HG03354 (cell line): ENCODE results near the gene SPPL3.

Source experiments
- ATAC-seq: cut with Tn5 transposase; IDR thresholded peaks from one replicate; pipeline ENCODE4 v1.9.1; 2021; ENCODE audit warnings: mild to moderate bottlenecking; ENCODE audit not compliant: unreplicated experiment, poor library complexity, severe bottlenecking

The SPPL3 gene

DNA sequence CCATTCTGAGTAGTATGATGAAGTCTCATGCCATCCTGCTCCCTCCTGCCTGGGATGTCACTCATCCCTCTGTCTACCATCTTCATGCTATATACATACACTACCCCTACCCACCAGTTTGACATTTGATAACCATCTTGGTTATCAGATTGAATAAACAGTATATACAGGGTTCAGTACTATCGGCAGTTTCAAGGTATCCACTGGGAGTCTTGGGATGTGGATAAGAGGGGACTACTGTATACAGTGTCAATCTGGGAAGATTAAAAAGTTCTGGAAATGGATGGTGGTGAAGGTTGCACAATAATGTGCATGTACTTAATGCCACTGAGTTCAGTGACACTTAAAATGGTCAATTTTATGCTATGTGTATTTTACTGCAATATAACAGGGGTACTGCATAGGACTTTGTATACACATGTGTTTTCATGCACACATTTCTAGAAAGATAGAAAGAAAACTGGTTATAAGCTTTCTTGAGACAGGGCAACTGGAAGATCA lies 22.1 kb downstream of the SPPL3 start:
- no peak for ATAC-seq

- no peak for ATAC-seq
Observed at GRCh38 chr12:120879718-120880300, 24.3 kb downstream of the SPPL3 start.

DNA sequence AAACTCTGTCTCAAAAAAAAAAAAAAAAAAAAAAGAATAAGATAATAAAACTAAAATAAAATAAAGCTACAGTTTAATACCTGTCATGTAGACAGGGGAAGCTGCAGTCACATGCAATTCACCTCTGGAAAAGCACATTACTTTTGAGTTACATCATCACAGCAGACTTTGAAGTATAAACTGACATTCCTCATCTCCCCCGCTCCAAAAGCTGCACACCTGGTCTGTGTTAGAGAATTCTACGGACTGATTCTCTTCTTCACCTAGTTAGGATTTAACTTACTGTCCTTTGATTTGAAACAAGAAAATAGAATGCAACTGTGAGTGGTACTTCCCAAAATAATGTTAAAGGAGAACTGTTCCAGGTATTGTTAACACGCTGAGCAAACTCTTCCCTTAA lies 25.1 kb downstream of the SPPL3 start:
- ATAC-seq = no peak

DNA sequence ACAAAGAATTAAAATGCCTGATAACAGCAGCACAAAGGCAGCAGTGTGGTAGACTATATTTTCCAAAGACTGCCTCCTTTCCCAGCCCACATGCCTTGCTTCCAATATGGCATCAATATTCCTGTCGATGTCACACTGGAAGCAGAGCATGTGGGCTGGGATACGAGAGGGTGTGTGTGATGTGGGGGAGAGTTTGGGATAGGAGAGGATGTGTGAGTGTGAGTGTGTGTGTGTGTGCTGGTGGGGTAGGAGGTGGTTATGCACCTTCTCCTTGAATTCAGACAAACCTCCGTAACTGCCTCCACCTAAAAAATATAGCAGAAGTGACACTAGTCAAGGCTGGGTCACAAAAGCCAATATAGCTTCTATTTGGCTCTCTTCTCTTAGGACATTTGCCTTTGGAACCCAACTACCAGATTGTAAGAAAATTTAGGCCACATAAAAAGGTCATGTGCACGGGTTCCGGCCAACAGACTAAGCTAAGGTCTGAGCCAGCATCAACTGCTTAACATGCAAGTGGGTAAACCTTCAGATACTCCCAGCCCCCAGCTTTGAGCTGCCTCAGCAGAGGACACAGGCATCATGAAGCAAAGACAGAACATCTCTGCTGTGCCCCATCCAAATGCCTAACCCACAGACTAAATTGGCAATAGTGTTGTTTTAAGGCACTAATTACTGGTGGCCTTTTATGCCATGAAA lies 29.5 kb downstream of the SPPL3 start:
- ATAC-seq = no peak

DNA sequence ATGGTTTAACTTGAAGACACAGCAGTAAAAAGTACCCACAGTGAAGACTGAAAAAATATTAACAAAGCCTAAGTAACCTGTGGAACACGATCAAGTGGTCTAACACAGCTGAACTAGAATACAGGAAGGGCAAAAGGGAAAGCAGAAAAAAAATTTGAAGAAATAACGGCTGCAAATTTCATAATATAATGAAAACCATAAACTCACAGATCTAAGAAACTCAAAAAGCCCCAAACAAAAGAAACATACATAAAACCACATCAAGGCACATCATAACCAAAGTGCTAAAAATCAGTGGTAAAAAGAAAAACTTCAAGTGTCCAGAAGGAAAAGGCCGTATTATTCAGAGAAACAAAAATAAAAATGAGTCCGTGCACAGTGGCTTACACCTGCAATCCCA lies 30.9 kb downstream of the SPPL3 start:
- no peak for ATAC-seq

DNA sequence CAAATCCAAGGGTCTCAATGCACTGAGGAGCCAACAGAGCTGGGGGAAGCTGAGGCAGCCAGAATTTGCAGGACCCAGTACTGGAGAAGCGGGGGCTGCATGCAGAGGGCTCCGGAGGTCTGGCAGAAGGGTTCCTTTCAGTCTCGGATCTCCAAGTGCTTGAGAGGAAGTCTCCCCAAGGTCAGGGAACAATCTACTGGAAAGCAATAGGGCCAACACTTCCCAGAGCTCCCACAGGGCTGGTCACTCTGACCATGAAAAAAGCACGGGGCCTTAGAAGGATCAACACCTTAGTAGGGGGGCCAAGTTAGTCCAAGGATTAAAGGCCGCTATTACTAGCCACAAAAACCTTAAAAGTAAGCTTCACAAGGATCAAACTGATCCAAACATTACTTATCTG lies 31.7 kb downstream of the SPPL3 start:
- ATAC-seq = no peak

- no peak for ATAC-seq
Observed at GRCh38 chr12:120870415-120870814, 33.7 kb downstream of the SPPL3 start.

DNA sequence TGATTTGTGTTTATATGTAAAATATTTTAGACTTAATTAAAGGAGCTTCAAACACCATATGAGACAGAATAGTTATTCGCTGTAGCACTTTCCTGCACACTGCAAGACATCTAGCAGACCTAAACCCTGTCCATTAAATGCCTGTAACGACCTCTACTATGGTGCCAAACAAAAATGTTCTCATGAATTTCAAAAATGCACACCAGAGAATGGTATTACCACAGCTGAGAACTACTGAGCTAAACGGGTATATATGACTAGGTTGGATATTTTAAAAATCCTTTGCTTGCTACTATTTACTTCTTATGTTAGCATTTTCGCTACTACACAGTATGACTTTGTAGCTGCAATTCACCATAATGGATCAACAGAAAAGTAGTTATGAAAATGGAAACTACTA lies 34.8 kb downstream of the SPPL3 start:
- ATAC-seq = no peak

GRCh38 chr12:120866108-120866507 lies 38.0 kb downstream of the SPPL3 start:
- no peak for ATAC-seq

GRCh38 chr12:120865098-120865497 lies 39.1 kb downstream of the SPPL3 start:
- ATAC-seq = no peak

DNA sequence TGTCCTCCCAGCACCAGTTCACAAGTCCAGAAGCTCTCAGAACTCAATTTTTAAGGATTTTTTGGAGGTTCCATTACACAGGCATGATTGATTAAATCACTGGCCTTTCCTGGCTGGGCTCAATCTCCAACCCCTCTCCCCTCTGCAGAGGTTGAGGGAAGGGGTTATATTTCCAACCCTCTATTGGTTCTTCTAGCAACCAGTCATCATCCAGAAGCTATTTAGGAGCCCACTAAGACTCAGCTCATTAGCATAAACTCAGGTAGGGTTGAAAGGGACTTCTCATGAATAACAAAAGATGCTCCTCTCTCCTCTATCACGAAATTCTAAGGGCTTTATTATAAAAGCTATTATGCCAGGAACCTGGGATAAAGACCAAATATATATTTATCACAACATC lies 41.5 kb downstream of the SPPL3 start:
- no peak for ATAC-seq

GRCh38 chr12:120861074-120861795 lies 42.9 kb downstream of the SPPL3 start:
- no peak for ATAC-seq

GRCh38 chr12:120858306-120859088 lies 45.7 kb downstream of the SPPL3 start:
- ATAC-seq = no peak

DNA sequence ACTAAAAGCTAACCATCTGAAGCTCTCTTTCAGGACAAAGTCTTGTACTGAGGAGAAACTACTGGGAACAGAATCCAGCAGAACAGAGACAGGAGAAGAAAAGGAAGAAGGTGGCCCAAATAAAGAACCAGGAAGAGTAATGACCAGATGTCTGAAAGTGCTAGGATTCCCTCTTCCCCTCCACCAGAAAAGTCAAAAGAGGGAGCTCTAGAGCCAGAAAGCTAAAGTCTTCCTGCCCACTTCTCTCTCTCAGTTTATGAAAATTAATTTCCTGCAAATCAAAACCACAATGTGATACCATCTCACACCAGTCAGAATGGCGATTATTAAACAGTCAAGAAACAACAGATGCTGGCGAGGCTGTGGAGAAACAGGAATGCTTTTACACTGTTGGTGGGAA lies 47.2 kb downstream of the SPPL3 start:
- no peak for ATAC-seq

GRCh38 chr12:120855823-120856588 lies 48.2 kb downstream of the SPPL3 start:
- no peak for ATAC-seq

DNA sequence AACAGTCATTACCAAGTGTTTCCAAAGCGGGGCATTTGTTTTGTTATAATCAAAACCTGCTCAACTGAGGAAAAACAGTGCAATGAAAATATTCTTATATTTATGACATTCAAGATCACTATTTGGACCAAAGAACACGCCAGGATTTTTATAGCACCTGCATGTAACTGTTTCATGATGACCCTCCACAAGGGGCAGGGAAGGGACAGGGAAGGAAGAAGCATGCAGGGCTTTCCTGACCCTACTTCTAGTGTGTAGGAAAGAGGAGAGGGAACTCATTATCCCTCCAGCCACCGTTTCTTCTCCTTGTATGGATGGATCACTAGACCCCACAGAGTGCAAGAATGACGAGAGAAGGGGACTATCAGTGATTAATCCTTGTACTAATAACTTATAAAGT lies 49.4 kb downstream of the SPPL3 start:
- ATAC-seq = no peak

- ATAC-seq = no peak
Observed at GRCh38 chr12:120853188-120853587, 51.0 kb downstream of the SPPL3 start.

GRCh38 chr12:120851944-120852343 lies 52.2 kb downstream of the SPPL3 start:
- ATAC-seq = no peak

DNA sequence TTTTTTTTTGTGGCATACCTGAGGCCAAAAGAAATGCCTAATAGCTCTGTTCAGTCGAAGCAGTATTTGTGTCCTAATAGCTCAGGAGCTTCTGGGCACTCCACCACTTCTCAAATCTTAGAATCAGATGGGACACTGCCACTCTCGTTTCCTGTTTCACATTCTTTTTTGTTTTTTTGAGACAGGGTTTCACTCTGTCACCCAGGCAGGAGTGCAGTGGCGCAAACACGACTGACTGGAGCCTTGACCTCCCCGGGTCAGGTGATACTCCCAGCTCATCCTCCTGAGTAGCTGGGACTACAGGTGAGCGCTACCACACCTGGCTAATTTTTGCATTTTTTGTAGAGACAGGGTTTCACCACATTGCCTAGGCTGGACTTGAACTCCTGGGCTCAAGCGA lies 52.7 kb downstream of the SPPL3 start:
- ATAC-seq = peak; percentile 61

- ATAC-seq = no peak
Observed at GRCh38 chr12:120849765-120850164, 54.4 kb downstream of the SPPL3 start.
